Retina (tissue), 1 donor: Measurements from ENCODE around the gene MUC22.
"Not testable (repeated sequence)": the region's sequence is repeated elsewhere in the genome, so short reads cannot be mapped to it uniquely, and the experiment has no call there.

Experiments
- DNase-seq: peaks from one replicate; pipeline ENCODE4 v3.0.0-alpha.2; 2016

MUC22 gene

GRCh38 chr6:31041372-31041974 lies 31.2 kb downstream of the MUC22 start:
- no peak for DNase-seq

DNA sequence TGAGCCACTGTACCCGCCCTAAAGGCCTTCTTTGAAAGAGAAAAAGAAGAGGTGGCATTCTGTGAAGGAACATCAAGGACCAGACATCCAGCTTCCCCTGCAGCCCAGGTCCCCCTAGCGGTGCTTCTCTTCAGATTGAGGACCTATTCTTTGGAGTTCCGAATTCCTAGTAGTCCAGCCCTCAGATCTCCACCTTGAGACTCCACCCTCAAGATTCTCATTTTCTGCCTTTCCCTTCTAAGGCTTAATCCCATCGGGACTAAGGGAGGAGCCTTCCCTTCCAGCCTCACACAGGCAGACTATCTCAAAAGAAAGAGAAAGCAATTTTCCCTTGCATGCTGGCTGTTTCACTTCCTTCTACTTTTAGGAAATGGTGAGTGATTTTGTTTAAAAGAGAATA lies 32.5 kb downstream of the MUC22 start:
- no peak for DNase-seq

DNA sequence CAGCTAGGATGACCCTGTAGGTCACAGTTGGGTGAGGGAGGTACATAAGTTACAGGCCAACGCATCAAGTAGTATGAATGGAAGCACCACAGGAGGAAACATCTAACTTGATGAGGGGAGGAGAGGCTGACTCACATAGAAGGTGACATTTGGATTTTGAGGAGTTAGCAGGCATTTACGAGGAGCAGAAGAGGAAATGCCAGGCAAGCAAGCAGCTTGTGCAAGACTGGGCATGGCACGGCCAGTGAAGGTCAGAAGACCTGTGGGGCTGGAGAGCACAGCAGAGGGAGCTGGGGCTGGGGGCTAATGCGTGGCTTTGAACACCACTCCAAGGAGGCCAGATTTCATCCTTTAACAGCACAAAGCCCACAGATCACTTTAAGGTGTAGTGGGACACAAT lies 37.8 kb downstream of the MUC22 start:
- DNase-seq: no peak

GRCh38 chr6:31049518-31049917 lies 39.2 kb downstream of the MUC22 start:
- DNase-seq: no peak

- not testable (repeated sequence) for DNase-seq
These were observed 42.9 kb downstream of the MUC22 start for GRCh38 chr6:31053187-31053586.

DNA sequence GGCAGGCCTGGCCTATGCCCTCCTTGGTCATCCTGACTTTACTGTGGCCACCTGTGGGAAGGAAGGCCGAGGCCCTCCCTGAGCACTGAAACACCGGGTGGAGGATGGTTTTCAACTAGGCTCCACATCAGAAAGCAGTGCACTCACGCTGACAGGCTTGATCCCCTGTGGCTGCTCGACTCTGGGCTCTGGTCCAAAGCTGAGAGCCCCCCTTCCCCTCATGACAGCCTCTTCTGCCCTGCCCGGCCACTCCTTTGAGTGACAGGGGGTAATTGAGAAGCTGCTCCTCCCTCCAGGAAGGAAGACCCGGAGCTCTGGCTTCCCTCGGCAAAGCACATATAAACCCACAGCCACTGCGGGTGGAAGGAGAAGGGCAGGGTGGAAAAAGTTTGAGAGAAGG lies 43.6 kb downstream of the MUC22 start:
- DNase-seq: peak; percentile 37

DNA sequence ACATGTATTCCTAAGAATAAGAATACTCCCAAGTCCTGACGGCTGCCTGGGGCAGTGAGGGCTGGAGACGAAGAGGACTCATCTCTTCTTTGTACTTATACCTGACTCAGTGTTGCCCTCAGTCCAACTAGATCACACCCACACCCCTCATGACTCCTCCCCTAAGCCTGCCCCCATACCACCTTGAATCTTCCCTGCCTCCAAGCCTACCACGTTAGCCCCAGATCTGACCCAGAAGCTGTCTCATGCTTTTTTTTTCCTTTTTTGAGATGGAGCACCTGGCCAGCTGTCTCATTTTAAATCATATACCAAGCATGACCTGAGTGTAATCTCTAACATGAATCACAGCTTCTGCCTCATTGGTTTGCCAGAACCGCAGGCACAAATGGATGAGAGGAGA lies 45.2 kb downstream of the MUC22 start:
- no peak for DNase-seq

GRCh38 chr6:31057426-31058003 lies 47.2 kb downstream of the MUC22 start:
- DNase-seq: peak; percentile 40

DNA sequence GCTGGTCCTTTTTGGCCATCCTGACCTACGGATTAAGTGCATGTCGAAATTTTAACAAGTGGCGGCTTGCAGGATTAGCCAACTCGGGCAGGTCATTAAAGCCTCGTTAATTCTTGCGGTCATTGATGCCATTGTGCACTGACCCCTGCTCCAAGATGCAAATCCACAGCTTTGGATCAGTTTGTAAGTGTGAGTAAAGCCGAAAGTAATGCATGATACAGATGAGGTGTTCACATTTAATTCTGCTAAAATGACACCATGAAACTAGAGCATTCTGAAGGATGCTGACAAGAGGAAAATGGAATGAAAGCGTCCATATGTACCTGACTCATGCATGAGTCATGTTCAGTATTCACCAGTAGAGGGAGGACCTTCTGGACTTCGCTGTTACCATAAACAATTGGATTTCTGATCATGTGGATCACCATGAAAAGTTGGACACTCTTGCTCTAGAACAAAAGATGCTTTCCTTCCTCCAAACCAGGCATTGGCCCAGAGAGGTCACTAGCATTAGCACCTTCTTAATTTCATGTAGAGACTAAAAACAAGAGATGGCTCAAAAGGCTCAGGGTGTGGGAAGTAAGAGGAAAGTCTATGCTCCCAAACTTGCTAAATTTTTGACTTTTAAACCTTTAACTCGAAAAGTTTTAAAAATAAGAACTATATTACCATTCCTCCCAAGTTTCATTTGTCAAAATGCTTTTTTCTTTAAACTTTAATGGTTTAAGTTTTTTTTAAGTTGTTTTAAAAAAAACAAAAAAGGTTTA lies 48.0 kb downstream of the MUC22 start:
- DNase-seq: peak; percentile 51

- DNase-seq: no peak
These were observed 49.9 kb downstream of the MUC22 start for GRCh38 chr6:31060145-31060544.

- no peak for DNase-seq
These were observed 53.7 kb downstream of the MUC22 start for GRCh38 chr6:31063906-31064435.

DNA sequence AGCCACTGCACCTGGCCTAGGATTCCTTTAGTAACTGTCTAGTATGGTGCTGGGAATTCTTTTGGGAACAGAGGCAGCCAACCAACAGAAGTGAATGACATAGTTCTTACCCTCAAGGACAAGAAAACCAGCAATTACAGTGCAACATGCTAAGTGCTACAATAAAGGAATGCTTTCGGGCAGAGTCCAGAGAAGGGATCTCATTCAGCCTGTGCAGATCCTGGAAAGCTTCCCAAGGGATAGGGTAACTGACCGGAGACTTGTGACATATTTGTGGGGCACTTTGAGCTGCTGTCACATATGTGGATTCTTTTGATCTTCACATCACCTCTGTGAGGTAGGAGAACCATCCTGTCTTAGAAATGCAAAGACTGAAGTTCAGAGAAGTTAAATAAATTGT lies 55.3 kb downstream of the MUC22 start:
- no peak for DNase-seq

- DNase-seq: not testable (repeated sequence)
These were observed 56.8 kb downstream of the MUC22 start for GRCh38 chr6:31067028-31067427.

DNA sequence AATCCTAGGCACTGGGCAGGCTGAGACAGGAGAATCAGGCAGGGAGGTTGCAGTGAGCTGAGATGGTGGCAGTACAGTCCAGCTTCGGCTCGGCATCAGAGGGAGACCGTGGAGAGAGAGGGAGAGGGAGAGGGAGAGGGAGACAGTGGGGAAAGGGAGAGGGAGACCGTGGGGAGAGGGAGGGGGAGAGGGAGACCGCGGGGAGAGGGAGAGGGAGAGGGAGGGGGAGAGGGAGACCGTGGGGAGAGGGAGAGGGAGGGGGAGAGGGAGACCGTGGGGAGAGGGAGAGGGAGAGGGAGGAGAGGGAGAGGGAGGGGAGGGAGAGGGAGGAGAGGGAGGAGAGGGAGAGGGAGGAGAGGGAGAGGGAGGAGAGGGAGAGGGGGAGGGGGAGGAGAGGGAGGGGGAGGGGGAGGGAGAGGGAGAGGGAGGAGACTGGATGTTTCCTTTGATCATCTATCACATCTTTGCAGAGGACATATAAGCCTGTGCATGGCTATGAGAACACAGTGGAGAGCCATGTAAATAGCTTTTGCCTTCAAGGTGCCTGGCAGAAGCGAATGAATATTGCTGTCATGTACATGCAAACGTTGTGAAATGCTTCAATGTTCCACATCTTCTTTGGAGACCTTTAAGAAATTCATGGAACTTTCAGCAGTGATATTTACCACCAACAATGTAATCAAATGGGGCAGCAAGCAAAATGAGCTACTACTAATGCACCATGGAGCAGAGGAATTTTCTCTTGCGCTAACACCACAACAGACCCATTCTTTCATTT lies 57.8 kb downstream of the MUC22 start:
- DNase-seq: not testable (repeated sequence)

DNA sequence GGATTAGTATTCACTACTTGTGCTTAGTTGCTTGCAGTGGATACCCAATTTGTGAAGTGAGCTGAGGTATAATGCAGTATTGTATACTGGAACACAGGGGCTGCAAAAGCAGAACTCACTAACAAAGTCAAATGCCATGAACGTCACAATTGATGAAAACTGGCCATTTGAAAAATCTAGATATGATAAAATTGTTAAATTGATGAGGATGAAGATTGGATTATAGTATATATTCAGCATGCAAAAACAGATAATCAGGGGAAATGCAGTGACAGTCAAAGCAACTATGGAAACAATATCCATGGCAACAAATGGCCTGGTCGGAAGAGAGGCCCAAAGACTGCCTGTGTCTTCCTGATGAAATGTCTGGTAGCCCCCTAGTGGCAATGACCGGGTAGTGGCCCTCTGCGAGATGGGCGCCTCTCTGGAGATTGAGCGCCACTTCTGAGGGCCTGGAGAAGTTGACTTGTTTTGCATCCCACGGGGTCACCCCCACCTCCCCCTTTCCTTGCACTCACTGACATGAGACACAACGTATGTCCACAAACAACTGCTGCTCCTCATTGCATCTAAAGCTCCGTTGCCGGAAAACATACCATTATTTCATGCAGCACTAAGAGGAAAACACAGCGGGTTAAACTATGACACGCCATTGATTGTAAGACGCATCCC lies 58.5 kb downstream of the MUC22 start:
- peak; percentile 88 for DNase-seq

DNA sequence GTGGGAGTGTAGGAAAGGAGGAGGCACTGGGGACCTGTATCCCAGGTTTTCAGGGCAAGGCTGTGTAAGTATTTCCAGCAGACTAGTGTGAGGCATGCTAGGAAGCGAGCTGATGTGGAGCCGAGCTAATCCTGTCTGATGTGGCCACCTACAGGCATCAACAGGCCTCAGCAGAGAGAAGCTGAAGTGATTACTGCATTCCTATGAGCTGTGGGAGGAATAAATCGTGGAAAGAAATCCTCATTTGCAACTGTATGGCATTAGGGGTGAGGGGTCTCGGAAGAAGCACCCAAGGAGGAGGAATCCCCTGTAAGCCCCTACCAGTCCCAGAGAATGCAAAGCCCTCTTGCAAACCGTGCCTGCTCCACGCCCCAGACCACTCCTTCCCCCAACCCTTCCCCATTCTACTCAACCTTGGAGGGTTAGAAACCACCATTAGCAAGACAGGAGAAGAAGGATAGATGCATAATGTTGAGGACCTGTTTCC lies 60.5 kb downstream of the MUC22 start:
- DNase-seq: peak; percentile 61

DNA sequence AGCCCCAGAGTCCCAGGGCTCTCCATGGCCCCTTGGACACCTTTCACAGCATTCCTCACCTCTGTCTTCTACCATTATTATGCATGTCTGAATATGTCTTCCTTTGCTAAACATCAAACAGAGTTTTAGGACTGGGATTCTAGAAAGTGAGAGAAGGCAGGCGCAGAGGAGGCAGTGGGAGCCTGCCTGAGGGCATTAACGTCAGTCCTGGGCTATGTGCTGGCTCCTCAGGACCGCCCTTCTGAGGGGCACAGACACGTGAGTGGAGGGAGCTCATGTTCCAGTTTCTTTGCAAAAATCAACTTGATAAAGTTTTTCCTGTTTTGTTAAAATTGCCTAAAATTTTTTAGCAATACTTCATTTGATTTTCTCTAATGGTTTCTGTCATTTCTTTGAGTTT lies 64.1 kb downstream of the MUC22 start:
- no peak for DNase-seq

DNA sequence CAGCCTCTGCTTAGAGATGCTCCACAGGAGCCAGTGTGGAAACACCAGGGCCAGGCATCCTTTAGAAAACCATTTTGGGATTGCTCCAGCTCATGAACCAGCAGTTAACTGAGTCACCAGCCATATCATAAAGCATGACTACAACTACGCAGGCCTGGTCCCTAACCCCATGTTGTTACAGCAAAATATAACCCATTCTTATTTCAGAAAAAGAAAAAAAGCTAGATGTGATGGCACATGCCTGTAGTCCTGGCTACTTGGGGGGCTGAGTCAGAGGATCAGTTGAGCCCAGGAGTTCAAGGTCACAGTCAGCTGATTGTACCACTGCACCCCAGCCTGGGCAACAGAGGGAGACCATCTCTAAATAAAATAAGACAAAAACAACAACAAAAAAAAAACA lies 65.3 kb downstream of the MUC22 start:
- DNase-seq: no peak

GRCh38 chr6:31076611-31077010 lies 66.3 kb downstream of the MUC22 start:
- DNase-seq: no peak

DNA sequence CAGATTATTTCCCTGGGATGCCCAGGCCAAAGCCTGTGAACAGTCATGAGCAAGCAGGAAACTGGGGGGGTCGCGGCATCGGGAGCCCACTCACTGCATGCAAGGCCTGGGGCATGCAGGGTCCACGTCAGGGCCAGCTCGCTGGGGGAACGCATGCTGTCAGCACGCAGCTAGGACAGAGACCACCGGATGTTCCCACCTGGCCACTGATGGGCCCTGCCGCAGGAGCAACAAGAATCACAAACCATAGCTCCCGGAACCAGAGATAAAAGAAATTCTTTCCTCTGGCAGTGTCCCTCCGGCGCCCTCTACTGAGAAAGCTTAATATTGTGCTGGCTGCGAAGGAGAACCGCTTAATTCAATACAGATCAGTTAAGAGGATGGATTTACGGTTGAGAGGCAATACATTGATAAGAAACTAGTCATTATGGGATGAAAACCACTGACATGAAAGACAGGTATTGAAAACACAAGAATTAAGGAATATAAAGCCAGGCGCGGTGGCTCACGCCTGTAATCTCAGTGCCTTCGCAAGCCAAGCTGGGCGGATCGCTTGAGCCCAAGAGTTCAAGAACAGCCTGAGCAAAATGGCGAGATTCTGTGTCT lies 69.5 kb downstream of the MUC22 start:
- peak; percentile 79 for DNase-seq

DNA sequence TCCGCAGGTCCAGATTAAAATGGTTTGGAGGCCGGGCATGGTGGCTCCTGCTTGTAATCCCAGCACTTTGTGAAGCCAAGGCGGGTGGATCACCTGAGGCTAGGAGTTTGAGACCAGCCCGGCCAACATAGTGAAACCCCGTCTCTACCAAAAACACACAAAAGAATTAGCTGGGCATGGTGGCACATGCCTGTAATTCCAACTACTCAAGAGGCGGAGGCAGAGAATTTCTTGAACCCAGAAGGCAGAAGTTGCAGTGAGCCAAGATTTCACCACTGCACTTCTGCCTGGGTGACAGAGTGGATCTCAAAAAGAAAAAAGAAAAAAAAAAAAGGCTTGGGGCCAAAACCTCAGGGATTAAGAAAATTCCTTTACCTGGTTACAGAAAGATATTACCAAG lies 71.6 kb downstream of the MUC22 start:
- DNase-seq: no peak

DNA sequence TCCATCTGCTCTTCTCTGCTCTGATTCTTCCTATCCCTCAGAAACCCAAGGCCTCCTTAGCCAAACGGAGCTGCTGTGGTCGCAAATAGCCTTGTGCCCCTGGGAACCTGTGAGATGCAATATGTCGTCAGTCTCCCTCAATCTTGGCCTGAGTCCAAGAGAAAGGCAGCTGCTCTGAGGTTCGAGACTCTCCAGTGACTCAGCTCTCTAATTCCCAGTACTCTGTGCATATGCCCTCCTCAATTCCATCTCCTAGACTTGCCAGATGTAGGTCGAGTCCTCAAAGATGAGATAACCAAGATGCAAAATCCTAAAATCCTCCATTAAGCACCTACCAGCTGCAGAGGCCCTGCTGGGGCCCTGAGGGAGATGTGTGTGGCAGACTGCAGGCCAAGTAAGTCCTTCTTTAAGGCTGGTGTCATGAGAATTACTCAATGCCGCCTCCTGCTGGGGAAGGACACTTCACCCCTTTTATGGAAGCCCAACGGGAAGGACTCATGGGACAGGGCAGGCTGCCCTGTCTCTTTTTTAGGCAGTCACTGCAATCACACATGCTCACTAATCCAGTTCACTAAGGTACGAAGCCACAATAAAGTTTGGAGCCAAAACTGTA lies 73.6 kb downstream of the MUC22 start:
- DNase-seq: no peak
